ENCODE data around the gene VCL. TPM values are rescaled to one million over a fixed set of nuclear protein-coding genes. Genes with fewer than 3 reads are reported as not detected.

Gene VCL
- total and polyA plus RNA-seq, 9 of the 15 experiments (the other 6 are each of a cell fraction or from before 2014, with no cell fraction given): 29.8 to 186 (median 76.4) TPM

DNA sequence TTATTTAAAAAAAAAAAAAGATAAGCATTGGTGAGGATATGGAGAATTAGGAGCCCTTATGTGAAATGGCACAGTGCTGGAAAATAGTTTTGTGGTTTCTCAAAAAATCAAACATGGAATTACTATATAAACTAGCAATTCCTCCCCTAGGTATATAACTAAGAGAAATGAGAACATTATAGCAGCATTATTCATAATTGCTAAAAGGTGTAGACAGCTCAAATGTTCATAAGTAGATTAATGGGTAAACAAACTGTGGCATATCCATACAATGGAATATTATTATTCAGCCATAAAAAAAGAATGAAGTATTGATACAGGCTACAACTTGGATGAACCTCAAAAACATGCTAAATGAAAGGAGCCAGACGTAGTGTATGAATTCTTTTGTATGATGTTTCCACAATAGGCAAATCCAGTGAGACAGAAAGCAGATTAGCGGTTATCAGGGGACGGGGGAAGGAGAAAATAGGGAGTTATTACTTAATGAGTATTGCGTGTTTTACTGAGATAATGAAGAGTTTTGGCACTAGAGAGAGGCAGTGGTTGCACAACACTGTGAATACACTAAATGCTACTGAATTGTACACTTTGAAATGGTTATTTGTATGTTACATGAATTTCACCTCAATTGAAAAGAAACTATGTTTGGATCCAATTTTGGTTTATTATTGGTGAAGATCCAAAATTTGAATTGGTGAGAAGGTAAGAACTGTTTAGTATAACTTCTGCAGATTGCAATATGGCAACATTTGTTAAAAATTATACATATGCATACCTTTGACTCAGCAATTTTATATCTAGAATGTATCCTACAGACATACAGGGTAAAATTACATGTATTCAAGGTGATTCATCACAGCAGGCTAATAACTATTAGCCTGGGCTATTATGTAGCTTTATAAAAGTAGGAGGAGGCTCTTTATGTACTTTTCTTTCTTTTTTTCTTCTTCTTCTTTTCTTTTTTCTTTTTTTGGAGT is 69.7 kb downstream of the VCL start (continued):
- TF ChIP-seq JUN (IDR thresholded peaks at IDR 0.05; ENCODE audit: borderline replicate concordance, low read depth, low read length) (no peak), JUN (CRISPR knock-in tag; IDR thresholded peaks at IDR 0.05; ENCODE audit: borderline replicate concordance) (no peak), ARID1B (IDR thresholded peaks at IDR 0.05) (peak; percentile 94), NFXL1 (CRISPR knock-in tag; IDR thresholded peaks at IDR 0.05) (no peak), ELF4 (CRISPR knock-in tag; IDR thresholded peaks at IDR 0.05) (peak; percentile 60; the same call in 1 of the 2 replicates), NR4A1 (CRISPR knock-in tag; IDR thresholded peaks at IDR 0.05) (no peak), NR4A1 (tag; IDR thresholded peaks at IDR 0.05) (no peak), SUPT5H (IDR thresholded peaks at IDR 0.05) (0 out of 2 replicates have a peak, but pooled peaks have one; percentile 26), CBX5 (IDR thresholded peaks at IDR 0.05; ENCODE audit: borderline replicate concordance, low read depth) (no peak), POLR2H (tag; IDR thresholded peaks at IDR 0.05; ENCODE audit: low read depth) (peak; percentile 61), EGR1 (conservative IDR thresholded peaks at IDR 0.05) (no peak), CXXC5 (CRISPR knock-in tag; IDR thresholded peaks at IDR 0.05) (peak; percentile 82), POLR2AphosphoS2 (IDR thresholded peaks at IDR 0.05; ENCODE audit: low read length) (no peak), ZNF717 (CRISPR knock-in tag; IDR thresholded peaks at IDR 0.05) (no peak), ZNF174 (CRISPR knock-in tag; IDR thresholded peaks at IDR 0.05) (no peak), ZNF507 (tag; conservative IDR thresholded peaks at IDR 0.05) (0 out of 2 replicates have a peak, but pooled peaks have one; percentile 29), ZNF239 (CRISPR knock-in tag; IDR thresholded peaks at IDR 0.05) (no peak), TGIF2 (CRISPR knock-in tag; IDR thresholded peaks at IDR 0.05) (no peak), WHSC1 (IDR thresholded peaks at IDR 0.05; ENCODE audit: low read length) (no peak), EP400 (IDR thresholded peaks at IDR 0.05) (0 out of 2 replicates have a peak, but pooled peaks have one; percentile 30), HDAC2 (IDR thresholded peaks at IDR 0.05) (peak; percentile 78), ZNF696 (CRISPR knock-in tag; conservative IDR thresholded peaks at IDR 0.05) (no peak), ARNT (IDR thresholded peaks at IDR 0.05) (peak in 1 of 2 experiments; percentile 82; a peak in 1 of 4 replicates), NFE2L1 (tag; IDR thresholded peaks at IDR 0.05; ENCODE audit: borderline replicate concordance, low read depth) (no peak)

Data from K562 (cell line).